Measurements from ENCODE around the gene BLOC1S4. TPM values are rescaled to one million over a fixed set of nuclear protein-coding genes. Genes with fewer than 3 reads are reported as not detected.

BLOC1S4 gene
- total and polyA plus RNA-seq, 2 experiments from 2014 or later, result 23.9 to 35.2 TPM

- Mint-ChIP-seq H3K27ac (no peak overlapping the region), H3K27me3 (ENCODE audit: insufficient read depth, low read depth, poor library complexity) (no peaks in the 10 kb centered on the region), H3K9me3 (no peaks in the 10 kb centered on the region), H3K4me3 (no peak overlapping the region), H3K4me1 (peaks cover 4% of the 10 kb centered on the region; the same call in 2 of the 3 replicates), H3K36me3 (ENCODE audit: low read depth) (no peaks in the 10 kb centered on the region)
- Histone ChIP-seq H3K79me2 (replicated peaks; ENCODE audit: insufficient read depth) (no peaks in the 10 kb centered on the region), H3K4me3 (no peak overlapping the region), H3K9me2 (ENCODE audit: insufficient read depth) (no peaks in the 10 kb centered on the region), H3K36me3 (ENCODE audit: insufficient read depth) (no peaks in the 10 kb centered on the region), H3K27me3 (ENCODE audit: insufficient read depth) (no peaks in the 10 kb centered on the region), H3K4me2 (no peak overlapping the region), H2AFZ (no peak overlapping the region), H3K27ac (ENCODE audit: low read depth) (no peak overlapping the region), H4K20me1 (replicated peaks; ENCODE audit: insufficient read depth) (no peaks in the 10 kb centered on the region), H3K4me1 (ENCODE audit: insufficient read depth) (no peaks in the 10 kb centered on the region), H3F3A (replicated peaks; ENCODE audit: low read depth) (no peaks in the 10 kb centered on the region)
- DNase-seq (ENCODE audit: low spot score) (no peak), ATAC-seq (no peak)
- TF ChIP-seq ZNF114 (CRISPR knock-in tag; IDR thresholded peaks at IDR 0.05) (no peak), ZNF462 (CRISPR knock-in tag; IDR thresholded peaks at IDR 0.05) (no peak), POLR2AphosphoS5 (IDR thresholded peaks at IDR 0.05; ENCODE audit: low read depth) (no peak)
Measured at GRCh38 chr4:6754481-6755087, 38.6 kb downstream of the BLOC1S4 start.

- no peaks in the 10 kb centered on the region for H3K36me3 Mint-ChIP-seq (ENCODE audit: low read depth)
- Histone ChIP-seq H3K79me2 (replicated peaks; ENCODE audit: insufficient read depth) (no peaks in the 10 kb centered on the region), H3K27ac (ENCODE audit: low read depth) (no peak overlapping the region), H2AFZ (no peak overlapping the region), H4K20me1 (replicated peaks; ENCODE audit: insufficient read depth) (no peaks in the 10 kb centered on the region), H3K9me2 (ENCODE audit: insufficient read depth) (no peaks in the 10 kb centered on the region), H3K27me3 (ENCODE audit: insufficient read depth) (no peaks in the 10 kb centered on the region), H3K4me3 (no peak overlapping the region), H3K36me3 (ENCODE audit: insufficient read depth) (no peaks in the 10 kb centered on the region), H3K4me2 (no peak overlapping the region), H3K4me1 (ENCODE audit: insufficient read depth) (no peaks in the 10 kb centered on the region), H3F3A (replicated peaks; ENCODE audit: low read depth) (no peaks in the 10 kb centered on the region)
- no peak overlapping the region for H3K27ac Mint-ChIP-seq
- H3K4me3 Mint-ChIP-seq, result no peak overlapping the region
- no peaks in the 10 kb centered on the region for H3K9me3 Mint-ChIP-seq
- H3K4me1 Mint-ChIP-seq, result peaks cover 4% of the 10 kb centered on the region; the same call in 2 of the 3 replicates
- DNase-seq (ENCODE audit: low spot score), result no peak
- ATAC-seq, result no peak
- no peaks in the 10 kb centered on the region for H3K27me3 Mint-ChIP-seq (ENCODE audit: insufficient read depth, low read depth, poor library complexity)
- TF ChIP-seq STAT1 (IDR thresholded peaks at IDR 0.05; ENCODE audit: unreplicated experiment) (no peak), EZH2phosphoT487 (IDR thresholded peaks at IDR 0.05; ENCODE audit: unreplicated experiment) (no peak), ZNF114 (CRISPR knock-in tag; IDR thresholded peaks at IDR 0.05) (no peak), NANOG (IDR thresholded peaks at IDR 0.05; ENCODE audit: borderline replicate concordance) (no peak), JUNB (IDR thresholded peaks at IDR 0.05; ENCODE audit: unreplicated experiment) (no peak), CREB1 (CRISPR knock-in tag; IDR thresholded peaks at IDR 0.05; ENCODE audit: low read depth) (no peak), EZH2 (IDR thresholded peaks at IDR 0.05; ENCODE audit: low read depth, unreplicated experiment) (no peak)
Measured at GRCh38 chr4:6755088-6755753, 39.2 kb downstream of the BLOC1S4 start.

Data from GM23338 (cell line).